SK-N-SH (cell line): ENCODE measurements around the gene OTUD7B. TPM values are rescaled to one million over a fixed set of nuclear protein-coding genes. Genes with fewer than 3 reads are reported as not detected.

Experiments used
- CTCF ChIA-PET: fragments of 300-600, 350-600 bp; formaldehyde crosslinking; extraction: SDS; loops from one replicate; lab custom pipeline; 2021; lab: Yijun Ruan, JAX
- POLR2A ChIA-PET: fragments of 350-600 bp; sonication (Branson Sonifier 250); formaldehyde crosslinking; extraction: SDS; loops from one replicate; lab custom pipeline; 2020; ENCODE audit warnings: antibody characterized with exemption, inconsistent platforms; lab: Yijun Ruan, JAX
- DNase-seq: peaks from one replicate; pipeline ENCODE4 v3.0.0; 2012
- H2AFZ ChIP-seq: fragments of 200-600 bp; sonication (generic); 2 replicates; pipeline ENCODE4 v1.8.1; 2016; ENCODE audit warnings: antibody characterized with exemption, mild to moderate bottlenecking, low read depth
- H3F3A ChIP-seq: fragments of 200-600 bp; sonication (generic); replicated peaks from 2 replicates; pipeline ENCODE3; 2016; ENCODE audit warnings: antibody characterized with exemption, mild to moderate bottlenecking; ENCODE audit not compliant: insufficient read depth
- H3K27ac ChIP-seq, 2 experiments: fragments of 200-500 bp in 1 of 2; fragments of 200-600 bp in 1 of 2; sonication (Bioruptor generic) in 1 of 2; sonication (generic), shearing (Covaris generic) in 1 of 2; 2 replicates each; pipeline versions ENCODE4 v1.5.1 to v1.6.1; 2014 to 2016; ENCODE audit warnings: low read depth in 2 of 2, inconsistent platforms in 1 of 2, low read length in 1 of 2, mild to moderate bottlenecking in 1 of 2, mixed read lengths in 1 of 2
- H3K27me3 ChIP-seq: fragments of 200-600 bp; sonication (generic), shearing (Covaris generic); 2 replicates; pipeline ENCODE4 v1.6.1; 2016; ENCODE audit warnings: mixed run types; ENCODE audit not compliant: insufficient read depth
- H3K36me3 ChIP-seq, 2 experiments: fragments of 200-500 bp in 1 of 2; fragments of 200-600 bp in 1 of 2; sonication (Bioruptor generic) in 1 of 2; sonication (generic) in 1 of 2; replicated peaks in 1 of 2; 2 replicates each; pipeline versions ENCODE3 to v1.5.1; 2014 to 2016; ENCODE audit warnings: low read length in 1 of 2, mild to moderate bottlenecking in 1 of 2; ENCODE audit not compliant: insufficient read depth in 2 of 2, control insufficient read depth in 1 of 2
- H3K4me1 ChIP-seq, 2 experiments: fragments of 200-500 bp in 1 of 2; fragments of 200-600 bp in 1 of 2; sonication (Bioruptor generic) in 1 of 2; sonication (generic), shearing (Covaris generic) in 1 of 2; 2 replicates each; pipeline versions ENCODE4 v1.5.1 to v1.6.1; 2014 to 2016; ENCODE audit warnings: low read depth in 1 of 2, low read length in 1 of 2, mixed run types in 1 of 2; ENCODE audit not compliant: insufficient read depth in 2 of 2, control insufficient read depth in 1 of 2
- H3K4me2 ChIP-seq: fragments of 200-600 bp; sonication (generic), shearing (Covaris generic); 2 replicates; pipeline ENCODE4 v1.6.1; 2017; ENCODE audit warnings: mixed run types
- H3K4me3 ChIP-seq, 2 experiments: fragments of 200-500 bp in 1 of 2; fragments of 200-600 bp in 1 of 2; sonication (Bioruptor generic) in 1 of 2; sonication (generic), shearing (Covaris generic) in 1 of 2; 2 replicates each; pipeline versions ENCODE4 v1.5.1 to v1.8.1; 2014 to 2016; ENCODE audit warnings: low read depth in 2 of 2, inconsistent platforms in 1 of 2, low read length in 1 of 2, mild to moderate bottlenecking in 1 of 2, mixed read lengths in 1 of 2, moderate library complexity in 1 of 2
- H3K79me2 ChIP-seq: fragments of 200-600 bp; sonication (generic); 2 replicates; pipeline ENCODE4 v1.8.1; 2017; ENCODE audit warnings: mild to moderate bottlenecking; ENCODE audit not compliant: insufficient read depth
- H3K9ac ChIP-seq: fragments of 200-600 bp; sonication (generic); 2 replicates; pipeline ENCODE4 v1.6.1; 2017; ENCODE audit warnings: mixed run types
- H3K9me2 ChIP-seq: fragments of 200-600 bp; sonication (generic); 2 replicates; pipeline ENCODE4 v1.6.1; 2017; ENCODE audit warnings: mixed run types
- H3K9me3 ChIP-seq: fragments of 200-600 bp; sonication (generic); 2 replicates; pipeline ENCODE4 v1.6.1; 2017; ENCODE audit warnings: mixed run types, mild to moderate bottlenecking, moderate library complexity
- H4K20me1 ChIP-seq: fragments of 200-600 bp; sonication (generic); 2 replicates; pipeline ENCODE4 v1.6.1; 2017; ENCODE audit warnings: mild to moderate bottlenecking, mixed run types; ENCODE audit not compliant: insufficient read depth
- CTCF ChIP-seq: fragments of 200-600 bp; sonication (generic); IDR thresholded peaks from 2 replicates; pipeline ENCODE4 v1.6.1; 2017; ENCODE audit warnings: antibody characterized with exemption, mild to moderate bottlenecking, moderate library complexity
- EZH2phosphoT487 ChIP-seq: fragments of 200-600 bp; sonication (generic); IDR thresholded peaks from 2 replicates; pipeline ENCODE4 v1.6.1; 2017; ENCODE audit warnings: low read depth, mixed run types, mild to moderate bottlenecking, antibody characterized with exemption, moderate library complexity, borderline replicate concordance
- FOXM1 ChIP-seq: IDR thresholded peaks from 2 replicates; pipeline ENCODE4 v1.4.0; 2012; ENCODE audit warnings: low read depth, mild to moderate bottlenecking
- IRF3 ChIP-seq: fragments of 150-350 bp; IDR thresholded peaks from 2 replicates; pipeline ENCODE4 v1.6.1; 2016; ENCODE audit warnings: mild to moderate bottlenecking, low read depth, low read length
- NFIC ChIP-seq: IDR thresholded peaks from 2 replicates; pipeline ENCODE4 v1.4.0; 2012; ENCODE audit warnings: borderline replicate concordance
- NRF1 ChIP-seq: IDR thresholded peaks from 2 replicates; pipeline ENCODE4 v1.6.1; 2012; ENCODE audit warnings: low read depth, mild to moderate bottlenecking, low read length
- PBX3 ChIP-seq: IDR thresholded peaks from 2 replicates; pipeline ENCODE4; 2012
- POLR2AphosphoS5 ChIP-seq: IDR thresholded peaks from 2 replicates; pipeline ENCODE4 v1.6.1; 2012; ENCODE audit warnings: low read depth, low read length
- RCOR1 ChIP-seq: fragments of 150-350 bp; IDR thresholded peaks from 2 replicates; pipeline ENCODE4 v1.6.1; 2017; ENCODE audit warnings: antibody characterized with exemption, low read length
- REST ChIP-seq: IDR thresholded peaks from 2 replicates; pipeline ENCODE4 v1.6.1; 2012; ENCODE audit warnings: mild to moderate bottlenecking, low read depth, low read length, moderate library complexity
- RFX5 ChIP-seq: IDR thresholded peaks from 2 replicates; pipeline ENCODE4 v1.6.1; 2012; ENCODE audit warnings: mild to moderate bottlenecking, improper control_type of control experiment, low read length
- RXRA ChIP-seq: IDR thresholded peaks from 2 replicates; pipeline ENCODE4 v1.4.0; 2012; ENCODE audit warnings: low read depth, mild to moderate bottlenecking, borderline replicate concordance
- SMC3 ChIP-seq: IDR thresholded peaks from 2 replicates; pipeline ENCODE4 v1.6.1; 2012; ENCODE audit warnings: low read depth, low read length, improper control_type of control experiment
- TCF12 ChIP-seq: IDR thresholded peaks from 2 replicates; pipeline ENCODE4 v1.4.0; 2012
- WGBS: methylation state at CpG from one replicate; pipeline ENCODE4 v1.1.6; 2017; ENCODE audit warnings: low lambda C conversion rate; 5-methylcytosine and 5-hydroxymethylcytosine counted together
- polyA plus RNA-seq, 3 experiments: library from polyadenylated mRNA; depleted of rRNA; stranded (reverse); fragments of >200 nt; gene quantifications; 2 replicates each; pipeline ENCODE4 v1.2.3, GENCODE V29; 2012

OTUD7B gene
- polyA plus RNA-seq, 1 of the 3 experiments (the other 2 are of a cell fraction), result 4.2 TPM

GRCh38 chr1:149923626-149924025 is 86.9 kb downstream of the OTUD7B start:
- H3K4me3 ChIP-seq, result no peak overlapping the region
- H3F3A ChIP-seq, result peaks cover 18% of the 10 kb centered on the region
- no peak overlapping the region for H3K27ac ChIP-seq
- H3K9me3 ChIP-seq, result no peaks in the 10 kb centered on the region
- DNase-seq, result no peak
- H3K27me3 ChIP-seq, result no peaks in the 10 kb centered on the region
- peaks cover 10% of the 10 kb centered on the region; the same call in 1 of the 2 replicates for H4K20me1 ChIP-seq
- no peaks in the 10 kb centered on the region for H3K9me2 ChIP-seq
- no peak overlapping the region for H3K4me2 ChIP-seq
- H3K4me1 ChIP-seq, result peaks cover 11 to 28% of the 10 kb centered on the region in 2 experiments
- H2AFZ ChIP-seq, result no peak overlapping the region
- CTCF ChIA-PET, result interaction anchor here (1.6 kb wide), 1 partner anchor 35 kb away, joined by 4 read pairs; no protein-coding TSS in a partner anchor
- H3K36me3 ChIP-seq, result peaks cover 35 to 45% of the 10 kb centered on the region in 2 experiments
- H3K79me2 ChIP-seq, result peaks cover 38% of the 10 kb centered on the region
- no peak overlapping the region for H3K9ac ChIP-seq
- POLR2A ChIA-PET, result no interaction called here
- TF ChIP-seq RFX5 (no peak), IRF3 (no peak), RXRA (no peak), RCOR1 (no peak), TCF12 (no peak), CTCF (no peak)
- WGBS, result 91% methylated on average over 10 of the region's 10 CpGs

GRCh38 chr1:149917571-149918144 is 92.9 kb downstream of the OTUD7B start, which contains the start of gene SV2A:
Gene SV2A (minus strand): TSS chr1:149917844. CDS start chr1:149913840, 4,004 bp downstream.
- ChIA-PET CTCF (interaction anchor here (1.1 to 1.8 kb wide), 2 partner anchors 45 to 269 kb away, joined by 3 to 4 read pairs; no protein-coding TSS in a partner anchor), POLR2A (interaction anchor here (2.1 kb wide), 1 partner anchor 30 kb away, joined by 10 read pairs; a partner anchor contains a TSS)
- Histone ChIP-seq H2AFZ (peak within 1 kb of the TSS; percentile 93), H3K4me2 (peak within 1 kb of the TSS; percentile 79), H3K9me3 (no peaks in the 10 kb centered on the region), H3K27ac (peak within 1 kb of the TSS in 1 of 2 experiments; percentile 79; a peak in 2 of 4 replicates), H3K9ac (peak within 1 kb of the TSS; percentile 72), H4K20me1 (no peaks in the 10 kb centered on the region), H3K27me3 (no peaks in the 10 kb centered on the region), H3K4me3 (peak within 1 kb of the TSS; percentile 80 to 83), H3K79me2 (peaks cover 13% of the 10 kb centered on the region), H3K36me3 (peaks cover 0 to 16% of the 10 kb centered on the region in 2 experiments), H3K9me2 (no peaks in the 10 kb centered on the region), H3F3A (peaks cover 12% of the 10 kb centered on the region), H3K4me1 (peaks cover 11 to 26% of the 10 kb centered on the region in 2 experiments; a peak in 2 of 4 replicates)
- 10% methylated on average over 23 of the region's 24 CpGs for WGBS
- DNase-seq, result peak; percentile 95
- TF ChIP-seq SMC3, result no peak
- no peak for TF ChIP-seq REST
- no peak for TF ChIP-seq NFIC
- peak; percentile 51 for TF ChIP-seq POLR2AphosphoS5
- no peak for TF ChIP-seq TCF12
- no peak for TF ChIP-seq PBX3
- TF ChIP-seq FOXM1, result no peak
- no peak for TF ChIP-seq RXRA
- TF ChIP-seq CTCF, result no peak
- no peak for TF ChIP-seq NRF1
- TF ChIP-seq EZH2phosphoT487, result no peak
